Liver (tissue), 9 donors: ENCODE data around the gene EVI5. TPM values are rescaled to one million over a fixed set of nuclear protein-coding genes. Genes with fewer than 3 reads are reported as not detected.

Source experiments
- DNase-seq: peaks from one replicate; pipeline ENCODE4 v3.0.0-alpha.2; 2017; ENCODE audit warnings: low spot score
- H3K27ac ChIP-seq, 2 donors: one replicate each; pipeline ENCODE4 v1.7.0; 2013; ENCODE audit warnings: inconsistent platforms in 2 of 2, low read length in 2 of 2, control low read depth in 1 of 2, low read depth in 1 of 2, mild to moderate bottlenecking in 1 of 2
- H3K27me3 ChIP-seq, 4 donors: one replicate each; pipeline versions ENCODE4 v1.6.1 to v1.7.0; 2013; ENCODE audit warnings: low read length in 3 of 4, inconsistent platforms in 1 of 4, mild to moderate bottlenecking in 1 of 4, moderate library complexity in 1 of 4; ENCODE audit not compliant: control insufficient read depth in 4 of 4, insufficient read depth in 4 of 4
- H3K36me3 ChIP-seq, 4 donors: one replicate each; pipeline versions ENCODE4 v1.6.1 to v1.7.0; 2013; ENCODE audit warnings: low read length in 3 of 4, mild to moderate bottlenecking in 3 of 4, low read depth in 1 of 4, moderate library complexity in 1 of 4; ENCODE audit not compliant: control insufficient read depth in 4 of 4, insufficient read depth in 3 of 4
- H3K4me1 ChIP-seq, 4 donors: one replicate each; pipeline versions ENCODE4 v1.6.1 to v1.7.0; 2013; ENCODE audit warnings: low read length in 3 of 4, mild to moderate bottlenecking in 3 of 4, moderate library complexity in 1 of 4; ENCODE audit not compliant: control insufficient read depth in 4 of 4, insufficient read depth in 4 of 4
- H3K4me3 ChIP-seq, 3 donors: one replicate each; pipeline versions ENCODE4 v1.6.1 to v1.7.0; 2013; ENCODE audit warnings: low read length in 3 of 3, control low read depth in 1 of 3, low read depth in 1 of 3, mild to moderate bottlenecking in 1 of 3
- H3K9ac ChIP-seq, 2 donors: one replicate each; pipeline ENCODE4 v1.7.0; 2013; ENCODE audit warnings: low read length in 2 of 2, mild to moderate bottlenecking in 2 of 2, moderate library complexity in 2 of 2, control low read depth in 1 of 2, low read depth in 1 of 2
- H3K9me3 ChIP-seq, 4 donors: one replicate each; pipeline versions ENCODE4 v1.6.1 to v1.7.0; 2013; ENCODE audit warnings: low read length in 3 of 4; ENCODE audit not compliant: control insufficient read depth in 4 of 4
- ATF3 ChIP-seq: IDR thresholded peaks from 2 replicates; pipeline ENCODE4 v1.6.1; 2016; ENCODE audit warnings: antibody characterized with exemption
- FOXA1 ChIP-seq: IDR thresholded peaks from 2 replicates; pipeline ENCODE4 v1.6.1; 2016; ENCODE audit warnings: antibody characterized with exemption
- FOXA2 ChIP-seq: IDR thresholded peaks from 2 replicates; pipeline ENCODE4 v1.6.1; 2016; ENCODE audit warnings: antibody characterized with exemption
- GABPA ChIP-seq, 2 donors: IDR thresholded peaks in 1 of 2; conservative IDR thresholded peaks in 1 of 2; 2 replicates each; pipeline ENCODE4 v1.6.1; 2016; ENCODE audit warnings: antibody characterized with exemption in 2 of 2, mild to moderate bottlenecking in 1 of 2, moderate library complexity in 1 of 2
- HNF4A ChIP-seq, 2 donors: conservative IDR thresholded peaks; 2 replicates each; pipeline ENCODE4 v1.6.1; 2016; ENCODE audit warnings: antibody characterized with exemption in 2 of 2, mild to moderate bottlenecking in 2 of 2
- HNF4G ChIP-seq: IDR thresholded peaks from 2 replicates; pipeline ENCODE4 v1.6.1; 2016; ENCODE audit warnings: antibody characterized with exemption
- JUND ChIP-seq, 2 donors: IDR thresholded peaks; 2 replicates each; pipeline ENCODE4 v1.6.1; 2016; ENCODE audit warnings: antibody characterized with exemption in 2 of 2
- MAX ChIP-seq: IDR thresholded peaks from 2 replicates; pipeline ENCODE4 v1.6.1; 2016; ENCODE audit warnings: antibody characterized with exemption
- NR2F2 ChIP-seq: IDR thresholded peaks from 2 replicates; pipeline ENCODE4 v1.6.1; 2016; ENCODE audit warnings: antibody characterized with exemption
- RAD21 ChIP-seq, 2 donors: IDR thresholded peaks; 2 replicates each; pipeline ENCODE4 v1.6.1; 2016; ENCODE audit warnings: antibody characterized with exemption in 2 of 2, mild to moderate bottlenecking in 2 of 2
- REST ChIP-seq: IDR thresholded peaks from 2 replicates; pipeline ENCODE4 v1.6.1; 2016; ENCODE audit warnings: antibody characterized with exemption, mild to moderate bottlenecking
- RXRA ChIP-seq, 2 donors: IDR thresholded peaks; 2 replicates each; pipeline ENCODE4 v1.6.1; 2017 to 2018; ENCODE audit warnings: antibody characterized with exemption in 2 of 2, mild to moderate bottlenecking in 1 of 2
- SP1 ChIP-seq: IDR thresholded peaks from 2 replicates; pipeline ENCODE4 v1.6.1; 2018; ENCODE audit warnings: antibody characterized with exemption, mild to moderate bottlenecking
- TAF1 ChIP-seq: conservative IDR thresholded peaks from 2 replicates; pipeline ENCODE4 v1.6.1; 2016; ENCODE audit warnings: antibody characterized with exemption, mild to moderate bottlenecking
- YY1 ChIP-seq: IDR thresholded peaks from 2 replicates; pipeline ENCODE4 v1.6.1; 2016; ENCODE audit warnings: antibody characterized with exemption, mild to moderate bottlenecking
- WGBS: extraction: QIAGEN DNeasy Blood & Tissue Kit; methylation state at CpG from one replicate; pipeline ENCODE4 v1.1.7; 2013; 5-methylcytosine and 5-hydroxymethylcytosine counted together
- polyA plus RNA-seq, 2 donors: library from polyadenylated mRNA; stranded (reverse) in 1 of 2; unstranded in 1 of 2; fragments of 200-250 nt in 1 of 2; fragments of >200 nt in 1 of 2; fragmentation: Nextera tagmentation in 1 of 2; extraction: Ambion mirVana in 1 of 2; gene quantifications; one replicate each; pipeline versions ENCODE4 v1.2.1 to v1.2.3, GENCODE V29; 2013 to 2015
- total RNA-seq, 2 donors: library from RNA; depleted of rRNA; stranded (reverse); fragments of >200 nt; gene quantifications; one replicate each; pipeline ENCODE4 v1.2.3, GENCODE V29; 2014
- TF ChIP-seq, protein P1 (sequence below): fragments of 150-350 bp; IDR thresholded peaks from 2 replicates; pipeline ENCODE4 v1.5.1; 2017; ENCODE audit warnings: improper control_type of control experiment, low read depth, low read length; ENCODE audit not compliant: missing input control
- TF ChIP-seq, protein P2 (sequence below): IDR thresholded peaks from 2 replicates; pipeline ENCODE4 v1.6.1; 2016; ENCODE audit warnings: antibody characterized with exemption
- donor health status: healthy.
- donor health status: healthy.
- donor health status: healthy.
- donor health status: healthy.
- donor health status: healthy.

Gene EVI5
- total and polyA plus RNA-seq, 4 donors = 4.0 to 35.9 (median 19.1) TPM

GRCh38 chr1:92759361-92759760 lies 25.5 kb downstream of the EVI5 start (continued):
- TF ChIP-seq, protein P1, sequence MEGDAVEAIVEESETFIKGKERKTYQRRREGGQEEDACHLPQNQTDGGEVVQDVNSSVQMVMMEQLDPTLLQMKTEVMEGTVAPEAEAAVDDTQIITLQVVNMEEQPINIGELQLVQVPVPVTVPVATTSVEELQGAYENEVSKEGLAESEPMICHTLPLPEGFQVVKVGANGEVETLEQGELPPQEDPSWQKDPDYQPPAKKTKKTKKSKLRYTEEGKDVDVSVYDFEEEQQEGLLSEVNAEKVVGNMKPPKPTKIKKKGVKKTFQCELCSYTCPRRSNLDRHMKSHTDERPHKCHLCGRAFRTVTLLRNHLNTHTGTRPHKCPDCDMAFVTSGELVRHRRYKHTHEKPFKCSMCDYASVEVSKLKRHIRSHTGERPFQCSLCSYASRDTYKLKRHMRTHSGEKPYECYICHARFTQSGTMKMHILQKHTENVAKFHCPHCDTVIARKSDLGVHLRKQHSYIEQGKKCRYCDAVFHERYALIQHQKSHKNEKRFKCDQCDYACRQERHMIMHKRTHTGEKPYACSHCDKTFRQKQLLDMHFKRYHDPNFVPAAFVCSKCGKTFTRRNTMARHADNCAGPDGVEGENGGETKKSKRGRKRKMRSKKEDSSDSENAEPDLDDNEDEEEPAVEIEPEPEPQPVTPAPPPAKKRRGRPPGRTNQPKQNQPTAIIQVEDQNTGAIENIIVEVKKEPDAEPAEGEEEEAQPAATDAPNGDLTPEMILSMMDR = no peak
- no peak for TF ChIP-seq TAF1

DNA sequence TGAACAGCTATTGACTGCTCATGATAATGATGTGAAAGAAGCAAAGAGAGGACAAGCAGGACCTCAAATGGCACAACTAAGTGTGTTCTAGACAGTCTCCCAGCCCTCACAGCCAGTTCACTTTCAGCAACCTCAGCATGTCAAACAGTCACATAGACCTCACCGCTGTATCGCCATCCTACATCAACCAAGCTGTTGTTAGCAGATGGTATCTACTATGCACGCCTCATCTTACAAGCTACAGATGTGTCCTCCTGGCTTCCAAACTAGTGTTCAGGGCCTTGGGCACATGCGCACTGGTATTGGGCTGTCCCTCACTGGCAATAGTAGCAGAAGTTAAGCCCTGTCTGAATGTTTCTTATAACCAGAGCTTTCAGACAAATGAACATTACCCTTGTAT lies 28.4 kb downstream of the EVI5 start:
- 96% methylated on average over 4 of the region's 4 CpGs for WGBS
- no peak for DNase-seq
- Histone ChIP-seq H3K27ac (peak overlapping the region in 1 of 2 donors; percentile 26), H3K9ac (no peak overlapping the region), H3K9me3 (no peaks in the 10 kb centered on the region), H3K4me3 (no peak overlapping the region), H3K27me3 (no peaks in the 10 kb centered on the region), H3K4me1 (no peaks in the 10 kb centered on the region), H3K36me3 (no peaks in the 10 kb centered on the region)
- TF ChIP-seq HNF4G (no peak), RAD21 (IDR thresholded peaks at IDR 0.05) (no peak), YY1 (no peak), SP1 (no peak), HNF4A (conservative IDR thresholded peaks at IDR 0.05) (no peak), MAX (no peak), GABPA (IDR thresholded peaks at IDR 0.05 in 1 of 2, conservative IDR thresholded peaks at IDR 0.05 in 1 of 2) (no peak), FOXA2 (no peak)
- TF ChIP-seq, protein P2, sequence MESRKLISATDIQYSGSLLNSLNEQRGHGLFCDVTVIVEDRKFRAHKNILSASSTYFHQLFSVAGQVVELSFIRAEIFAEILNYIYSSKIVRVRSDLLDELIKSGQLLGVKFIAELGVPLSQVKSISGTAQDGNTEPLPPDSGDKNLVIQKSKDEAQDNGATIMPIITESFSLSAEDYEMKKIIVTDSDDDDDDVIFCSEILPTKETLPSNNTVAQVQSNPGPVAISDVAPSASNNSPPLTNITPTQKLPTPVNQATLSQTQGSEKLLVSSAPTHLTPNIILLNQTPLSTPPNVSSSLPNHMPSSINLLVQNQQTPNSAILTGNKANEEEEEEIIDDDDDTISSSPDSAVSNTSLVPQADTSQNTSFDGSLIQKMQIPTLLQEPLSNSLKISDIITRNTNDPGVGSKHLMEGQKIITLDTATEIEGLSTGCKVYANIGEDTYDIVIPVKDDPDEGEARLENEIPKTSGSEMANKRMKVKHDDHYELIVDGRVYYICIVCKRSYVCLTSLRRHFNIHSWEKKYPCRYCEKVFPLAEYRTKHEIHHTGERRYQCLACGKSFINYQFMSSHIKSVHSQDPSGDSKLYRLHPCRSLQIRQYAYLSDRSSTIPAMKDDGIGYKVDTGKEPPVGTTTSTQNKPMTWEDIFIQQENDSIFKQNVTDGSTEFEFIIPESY = no peak

GRCh38 chr1:92755541-92756461 lies 29.1 kb downstream of the EVI5 start:
- H3K27ac ChIP-seq = peak overlapping the region in 1 of 2 donors; percentile 6
- no peak overlapping the region for H3K4me3 ChIP-seq
- H3K4me1 ChIP-seq = no peaks in the 10 kb centered on the region
- H3K27me3 ChIP-seq = no peaks in the 10 kb centered on the region
- DNase-seq = no peak
- WGBS = 84% methylated on average over 19 of the region's 19 CpGs
- H3K9me3 ChIP-seq = no peaks in the 10 kb centered on the region
- TF ChIP-seq JUND (IDR thresholded peaks at IDR 0.05) (no peak), GABPA (IDR thresholded peaks at IDR 0.05 in 1 of 2, conservative IDR thresholded peaks at IDR 0.05 in 1 of 2) (no peak), HNF4A (conservative IDR thresholded peaks at IDR 0.05) (no peak), TAF1 (no peak), ATF3 (no peak), FOXA2 (no peak), HNF4G (no peak), YY1 (no peak), REST (no peak), FOXA1 (no peak), RXRA (IDR thresholded peaks at IDR 0.05) (no peak), NR2F2 (no peak)
- TF ChIP-seq, protein P1 = no peak
- no peaks in the 10 kb centered on the region for H3K36me3 ChIP-seq
- H3K9ac ChIP-seq = no peak overlapping the region
